IMR-90 (cell line): Measurements from ENCODE around the gene LLGL2.

Experiments
- BHLHE40 ChIP-seq: fragments of 150-350 bp; IDR thresholded peaks from 2 replicates; pipeline ENCODE4 v1.6.1; 2016; ENCODE audit warnings: mild to moderate bottlenecking, low read depth, low read length
- CEBPB ChIP-seq: IDR thresholded peaks from 2 replicates; pipeline ENCODE4 v1.6.1; 2012; ENCODE audit warnings: low read depth, low read length, improper control_type of control experiment
- CTCF ChIP-seq: conservative IDR thresholded peaks from 2 replicates; pipeline ENCODE4 v1.5.1; 2012; ENCODE audit warnings: mild to moderate bottlenecking, low read depth, low read length, improper control_type of control experiment
- MAFK ChIP-seq: IDR thresholded peaks from 2 replicates; pipeline ENCODE4 v1.6.1; 2012; ENCODE audit warnings: low read depth, low read length, improper control_type of control experiment
- MAZ ChIP-seq: IDR thresholded peaks from 2 replicates; pipeline ENCODE4 v1.6.1; 2012; ENCODE audit warnings: low read depth, mild to moderate bottlenecking, low read length, improper control_type of control experiment, moderate library complexity, borderline replicate concordance
- NFE2L2 ChIP-seq: fragments of 150-350 bp; IDR thresholded peaks from 2 replicates; pipeline ENCODE4 v1.6.1; 2016; ENCODE audit warnings: low read depth, mild to moderate bottlenecking, low read length
- POLR2A ChIP-seq: IDR thresholded peaks from 2 replicates; pipeline ENCODE4 v1.6.1; 2012; ENCODE audit warnings: mild to moderate bottlenecking, low read depth, low read length
- RAD21 ChIP-seq: IDR thresholded peaks from 2 replicates; pipeline ENCODE4 v1.6.1; 2012; ENCODE audit warnings: low read length, improper control_type of control experiment
- RCOR1 ChIP-seq: IDR thresholded peaks from 2 replicates; pipeline ENCODE4 v1.6.1; 2012; ENCODE audit warnings: mild to moderate bottlenecking, low read length, improper control_type of control experiment; ENCODE audit not compliant: insufficient replicate concordance
- RFX5 ChIP-seq: IDR thresholded peaks from 2 replicates; pipeline ENCODE4 v1.8.0; 2012; ENCODE audit warnings: low read depth, mild to moderate bottlenecking, low read length, moderate library complexity
- SMC3 ChIP-seq: fragments of 150-350 bp; IDR thresholded peaks from 2 replicates; pipeline ENCODE4 v1.6.1; 2016; ENCODE audit warnings: low read depth, mild to moderate bottlenecking, antibody characterized with exemption, low read length, moderate library complexity
- USF2 ChIP-seq: fragments of 150-350 bp; IDR thresholded peaks from 2 replicates; pipeline ENCODE4 v1.6.1; 2017; ENCODE audit warnings: mild to moderate bottlenecking, antibody characterized with exemption, low read length, low read depth
- TF ChIP-seq, protein P1 (sequence below): fragments of 150-350 bp; IDR thresholded peaks from 2 replicates; pipeline ENCODE4 v1.6.1; 2016; ENCODE audit warnings: low read depth, mild to moderate bottlenecking, low read length, moderate library complexity, borderline replicate concordance

GRCh38 chr17:75521290-75521689 lies 4.2 kb upstream of the LLGL2 start:
- TF ChIP-seq CTCF = no peak
- no peak for TF ChIP-seq POLR2A
- no peak for TF ChIP-seq RCOR1
- TF ChIP-seq MAFK = no peak
- no peak for TF ChIP-seq USF2
- TF ChIP-seq, protein P1, sequence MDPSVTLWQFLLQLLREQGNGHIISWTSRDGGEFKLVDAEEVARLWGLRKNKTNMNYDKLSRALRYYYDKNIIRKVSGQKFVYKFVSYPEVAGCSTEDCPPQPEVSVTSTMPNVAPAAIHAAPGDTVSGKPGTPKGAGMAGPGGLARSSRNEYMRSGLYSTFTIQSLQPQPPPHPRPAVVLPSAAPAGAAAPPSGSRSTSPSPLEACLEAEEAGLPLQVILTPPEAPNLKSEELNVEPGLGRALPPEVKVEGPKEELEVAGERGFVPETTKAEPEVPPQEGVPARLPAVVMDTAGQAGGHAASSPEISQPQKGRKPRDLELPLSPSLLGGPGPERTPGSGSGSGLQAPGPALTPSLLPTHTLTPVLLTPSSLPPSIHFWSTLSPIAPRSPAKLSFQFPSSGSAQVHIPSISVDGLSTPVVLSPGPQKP = no peak
- TF ChIP-seq MAZ = no peak
- no peak for TF ChIP-seq NFE2L2
- no peak for TF ChIP-seq RAD21
- no peak for TF ChIP-seq CEBPB
- no peak for TF ChIP-seq RFX5
- TF ChIP-seq SMC3 = no peak
- no peak for TF ChIP-seq BHLHE40
